ENCODE data around the gene MUC4. TPM values are rescaled to one million over a fixed set of nuclear protein-coding genes. Genes with fewer than 3 reads are reported as not detected.
"Not testable (repeated sequence)": the region's sequence is repeated elsewhere in the genome, so short reads cannot be mapped to it uniquely, and the experiment has no call there.

MUC4 gene
- total RNA-seq, 1 experiment from 2014 or later: 63.7 TPM

GRCh38 chr3:195806211-195806915, 5.4 kb downstream of the MUC4 start:
- CTCF ChIA-PET: no interaction called here
- Histone ChIP-seq H3K36me3 (ENCODE audit: low read depth) (no peaks in the 10 kb centered on the region), H3K4me2 (no peak overlapping the region), H3K27me3 (ENCODE audit: insufficient read depth, low read depth) (no peaks in the 10 kb centered on the region), H3K4me3 (no peak overlapping the region), H4K20me1 (ENCODE audit: insufficient read depth) (no peaks in the 10 kb centered on the region), H3F3A (ENCODE audit: insufficient read depth, low read depth) (peaks cover 49% of the 10 kb centered on the region), H2AFZ (no peak overlapping the region), H3K4me1 (replicated peaks; ENCODE audit: insufficient read depth) (peaks cover 36% of the 10 kb centered on the region), H3K27ac (no peak overlapping the region), H3K9me2 (ENCODE audit: insufficient read depth) (no peaks in the 10 kb centered on the region), H3K79me2 (ENCODE audit: low read depth) (peaks cover 32% of the 10 kb centered on the region), H3K9me3 (ENCODE audit: insufficient read depth, low read depth) (no peaks in the 10 kb centered on the region)
- BruUV-seq (replicated peaks): no TSS peak
- TF ChIP-seq CTCF (conservative IDR thresholded peaks at IDR 0.05) (no peak), EZH2 (IDR thresholded peaks at IDR 0.05; ENCODE audit: low read depth) (no peak)
- DNase-seq: no peak
- intact Hi-C loops (cut with micrococcal nuclease; ENCODE audit: unreplicated experiment): no loop called here
- POLR2A ChIA-PET (ENCODE audit: unreplicated experiment): no interaction called here

GRCh38 chr3:195805588-195805987, 6.1 kb downstream of the MUC4 start:
- POLR2A ChIA-PET (ENCODE audit: unreplicated experiment); H3K4me3 ChIP-seq; H3K27ac ChIP-seq; H3K27me3 ChIP-seq (ENCODE audit: insufficient read depth, low read depth); intact Hi-C loops (cut with micrococcal nuclease; ENCODE audit: unreplicated experiment); H4K20me1 ChIP-seq (ENCODE audit: insufficient read depth); H3K4me2 ChIP-seq; H2AFZ ChIP-seq; H3K36me3 ChIP-seq (ENCODE audit: low read depth); H3K9me2 ChIP-seq (ENCODE audit: insufficient read depth); DNase-seq; BruUV-seq (replicated peaks); CTCF ChIA-PET; H3K9me3 ChIP-seq (ENCODE audit: insufficient read depth, low read depth): not testable (repeated sequence)
- Histone ChIP-seq H3K4me1 (replicated peaks; ENCODE audit: insufficient read depth) (peaks cover 36% of the 10 kb centered on the region), H3F3A (ENCODE audit: insufficient read depth, low read depth) (peaks cover 56% of the 10 kb centered on the region), H3K79me2 (ENCODE audit: low read depth) (peaks cover 27% of the 10 kb centered on the region)

GRCh38 chr3:195805181-195805580, 6.5 kb downstream of the MUC4 start:
- peak overlapping the region; percentile 64; the same call in 1 of the 2 replicates for H3K4me2 ChIP-seq
- H3K36me3 ChIP-seq (ENCODE audit: low read depth): no peaks in the 10 kb centered on the region
- TF ChIP-seq EZH2 (IDR thresholded peaks at IDR 0.05; ENCODE audit: low read depth): no peak
- peaks cover 60% of the 10 kb centered on the region for H3F3A ChIP-seq (ENCODE audit: insufficient read depth, low read depth)
- intact Hi-C loops (cut with micrococcal nuclease; ENCODE audit: unreplicated experiment): no loop called here
- H3K4me3 ChIP-seq: no peak overlapping the region
- H4K20me1 ChIP-seq (ENCODE audit: insufficient read depth): no peaks in the 10 kb centered on the region
- CTCF ChIA-PET: no interaction called here
- DNase-seq: no peak
- peaks cover 36% of the 10 kb centered on the region for H3K4me1 ChIP-seq (replicated peaks; ENCODE audit: insufficient read depth)
- H3K27ac ChIP-seq: no peak overlapping the region
- no peaks in the 10 kb centered on the region for H3K9me3 ChIP-seq (ENCODE audit: insufficient read depth, low read depth)
- H3K27me3 ChIP-seq (ENCODE audit: insufficient read depth, low read depth): no peaks in the 10 kb centered on the region
- no peaks in the 10 kb centered on the region for H3K9me2 ChIP-seq (ENCODE audit: insufficient read depth)
- BruUV-seq (replicated peaks): no TSS peak
- peaks cover 23% of the 10 kb centered on the region for H3K79me2 ChIP-seq (ENCODE audit: low read depth)
- POLR2A ChIA-PET (ENCODE audit: unreplicated experiment): interaction anchor here (0.7 kb wide), 1 partner anchor 44 kb away, joined by 4 read pairs; no protein-coding TSS in a partner anchor
- no peak overlapping the region for H2AFZ ChIP-seq

- H3K79me2 ChIP-seq (ENCODE audit: low read depth): peaks cover 8% of the 10 kb centered on the region; the same call in 1 of the 2 replicates
- H3K27ac ChIP-seq: no peak overlapping the region
- intact Hi-C loops (cut with micrococcal nuclease; ENCODE audit: unreplicated experiment): no loop called here
- peaks cover 23% of the 10 kb centered on the region for H3K4me1 ChIP-seq (replicated peaks; ENCODE audit: insufficient read depth)
- H3K9me2 ChIP-seq (ENCODE audit: insufficient read depth): no peaks in the 10 kb centered on the region
- H3K4me3 ChIP-seq: no peak overlapping the region
- TF ChIP-seq EZH2 (IDR thresholded peaks at IDR 0.05; ENCODE audit: low read depth): no peak
- no peak for TF ChIP-seq CTCF (conservative IDR thresholded peaks at IDR 0.05)
- H3K36me3 ChIP-seq (ENCODE audit: low read depth): no peaks in the 10 kb centered on the region
- no peak for DNase-seq
- no peaks in the 10 kb centered on the region for H4K20me1 ChIP-seq (ENCODE audit: insufficient read depth)
- no TSS peak for BruUV-seq (replicated peaks)
- ChIA-PET CTCF (interaction anchor here (0.9 to 1.1 kb wide), 2 partner anchors 19 to 46 kb away, joined by 3 to 7 read pairs; no protein-coding TSS in a partner anchor), POLR2A (ENCODE audit: unreplicated experiment) (interaction anchor here (0.6 kb wide), 1 partner anchor 84 kb away, joined by 5 read pairs; no protein-coding TSS in a partner anchor)
- 0 out of 2 replicates have a peak overlapping the region, but pooled peaks have one; percentile 64 for H3K4me2 ChIP-seq
- H3K9me3 ChIP-seq (ENCODE audit: insufficient read depth, low read depth): no peaks in the 10 kb centered on the region
- H3F3A ChIP-seq (ENCODE audit: insufficient read depth, low read depth): peaks cover 62% of the 10 kb centered on the region
- H3K27me3 ChIP-seq (ENCODE audit: insufficient read depth, low read depth): no peaks in the 10 kb centered on the region
- H2AFZ ChIP-seq: no peak overlapping the region
Measured at GRCh38 chr3:195803289-195803908, 8.3 kb downstream of the MUC4 start.

Measured in PC-9 (cell line).